NCI-H460 (cell line): ENCODE results near the gene SRSF3. TPM values are rescaled to one million over a fixed set of nuclear protein-coding genes. Genes with fewer than 3 reads are reported as not detected.
"Not testable (repeated sequence)": the region's sequence is repeated elsewhere in the genome, so short reads cannot be mapped to it uniquely, and the experiment has no call there.

ENCODE experiments used
- DNase-seq: peaks from one replicate; pipeline ENCODE4 v3.0.0-alpha.2; 2016; ENCODE audit warnings: low read depth; ENCODE audit errors: extremely low read depth
- total RNA-seq: library from RNA; depleted of rRNA; stranded (reverse); fragments of >200 nt; shearing (Covaris generic); gene quantifications from 2 replicates; pipeline ENCODE4 v1.2.3, GENCODE V29; 2014

Gene SRSF3
- total RNA-seq, 1 experiment from 2014 or later = 262 TPM

DNA sequence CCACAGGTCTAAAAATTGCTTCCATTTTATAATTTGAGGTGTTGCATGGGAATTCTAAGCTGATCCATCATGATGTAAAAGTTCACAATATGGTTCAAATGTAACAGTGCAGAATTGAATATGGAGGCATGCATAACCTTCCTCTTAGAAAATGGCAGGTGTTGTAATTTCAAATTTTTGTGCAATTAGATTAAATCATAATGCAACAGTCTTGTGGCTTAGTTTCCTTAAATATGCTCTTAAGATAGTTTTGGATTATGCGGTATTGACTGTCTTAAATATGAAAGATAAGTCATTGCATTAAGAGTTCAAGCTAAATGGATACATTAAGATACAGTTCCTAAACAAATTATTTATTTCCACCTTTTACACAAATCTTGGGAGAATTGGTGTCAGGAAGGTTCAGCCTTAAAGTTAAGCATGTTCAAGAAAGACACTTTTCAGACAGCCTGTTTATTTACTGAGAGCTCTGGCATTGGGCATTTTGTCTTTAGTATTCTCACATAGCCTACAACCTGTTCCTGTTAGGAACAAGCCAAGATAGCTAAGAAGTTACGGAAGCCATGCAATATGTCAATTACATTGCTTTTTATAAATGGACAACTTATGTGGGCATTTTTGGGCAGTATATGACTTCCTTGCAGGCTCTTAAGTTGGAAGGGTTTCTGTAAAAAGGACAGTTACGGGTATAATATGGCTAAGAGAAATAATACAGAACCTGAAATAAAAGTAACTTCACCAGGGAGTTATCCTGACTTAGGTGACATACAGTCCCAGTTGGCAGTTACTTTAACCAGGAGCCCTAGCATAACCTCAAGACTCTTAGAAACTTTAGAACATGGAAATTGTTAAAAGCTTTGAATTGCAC lies 9.3 kb downstream of the SRSF3 start:
- no peak for DNase-seq

DNA sequence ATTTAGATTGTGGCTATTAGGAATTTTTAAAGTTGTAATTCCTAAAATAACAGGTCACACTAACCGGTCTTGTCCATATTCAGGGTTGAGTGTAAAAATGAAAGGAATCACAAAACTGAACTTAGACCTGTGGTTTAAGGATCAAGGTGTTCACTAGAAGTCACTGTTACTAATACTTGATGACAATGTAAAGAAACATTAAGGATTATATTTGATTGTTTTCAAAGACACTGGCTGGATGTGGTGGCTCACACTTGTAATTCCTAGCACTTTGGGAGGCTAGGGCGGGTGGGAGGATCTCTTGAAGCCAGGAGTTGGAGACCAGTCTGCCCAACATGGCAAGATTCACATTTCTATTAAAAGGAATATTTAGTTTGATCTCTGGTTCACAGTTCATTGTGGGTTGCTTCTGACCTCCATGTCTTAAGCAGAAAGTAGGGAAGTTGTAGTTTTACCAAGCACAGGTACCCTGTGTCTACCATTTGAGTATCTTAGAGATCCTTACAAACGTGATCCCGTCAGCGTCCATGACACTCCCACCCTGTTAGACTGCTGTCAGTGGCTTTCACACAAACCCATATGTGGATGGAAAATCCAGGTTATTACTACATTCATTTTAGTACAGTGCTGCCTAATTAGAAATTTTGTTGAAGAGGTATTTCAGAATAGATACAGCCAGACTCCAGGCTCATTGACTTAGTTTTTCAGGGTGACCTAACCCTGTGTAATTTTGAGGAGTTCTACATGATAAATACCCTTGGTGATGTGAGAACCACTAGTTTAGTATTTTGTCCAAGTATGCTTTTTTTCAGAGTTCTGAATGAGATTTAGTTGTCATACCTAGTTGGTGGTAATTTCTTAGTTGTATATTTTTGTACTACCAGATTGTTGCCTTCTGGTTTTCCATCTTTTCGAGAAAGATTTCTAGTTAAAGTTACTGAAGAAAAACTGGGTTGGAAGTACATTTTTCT lies 10.2 kb downstream of the SRSF3 start:
- DNase-seq = no peak

GRCh38 chr6:36605143-36605542 lies 11.0 kb downstream of the SRSF3 start:
- no peak for DNase-seq

DNA sequence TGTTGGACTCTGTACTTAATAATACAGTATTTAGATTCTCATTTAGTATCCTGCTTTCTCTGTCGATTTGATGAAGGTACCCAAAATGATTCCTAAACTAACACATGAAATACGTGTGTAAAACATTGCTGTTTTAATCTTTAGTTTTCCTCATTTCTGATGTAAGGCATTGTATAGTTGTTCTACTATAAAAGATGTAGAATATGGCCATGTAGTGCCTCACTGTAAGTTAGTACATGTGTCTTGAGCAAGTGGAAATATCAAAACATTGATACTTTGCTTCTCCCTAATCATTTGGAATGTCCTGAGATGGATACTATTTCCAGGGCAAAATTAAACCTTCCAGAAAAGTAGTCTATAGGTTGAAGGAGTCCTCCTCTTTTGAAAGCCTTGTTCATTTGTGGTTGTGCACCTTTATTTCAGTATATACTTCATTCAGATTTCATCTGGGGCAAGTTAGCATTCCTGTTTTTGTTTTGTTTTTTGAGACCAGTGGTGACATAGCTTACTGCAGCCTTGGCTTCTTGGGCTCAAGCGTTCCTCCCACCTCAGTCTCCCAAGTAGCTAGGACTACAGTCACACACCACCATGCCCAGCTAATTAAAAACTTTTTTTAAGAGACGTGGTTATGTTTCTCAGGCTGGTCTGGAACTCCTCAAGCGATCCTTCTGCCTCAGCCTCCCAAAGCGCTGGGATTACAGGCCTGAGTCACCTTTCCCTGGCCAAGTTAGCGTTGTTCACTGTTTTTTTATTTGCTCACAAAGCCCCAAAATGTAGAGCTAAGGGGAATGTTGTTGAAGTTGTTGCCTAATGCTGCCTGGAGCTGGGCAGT lies 11.6 kb downstream of the SRSF3 start:
- DNase-seq = no peak

GRCh38 chr6:36607305-36607682 lies 13.1 kb downstream of the SRSF3 start:
- not testable (repeated sequence) for DNase-seq

DNA sequence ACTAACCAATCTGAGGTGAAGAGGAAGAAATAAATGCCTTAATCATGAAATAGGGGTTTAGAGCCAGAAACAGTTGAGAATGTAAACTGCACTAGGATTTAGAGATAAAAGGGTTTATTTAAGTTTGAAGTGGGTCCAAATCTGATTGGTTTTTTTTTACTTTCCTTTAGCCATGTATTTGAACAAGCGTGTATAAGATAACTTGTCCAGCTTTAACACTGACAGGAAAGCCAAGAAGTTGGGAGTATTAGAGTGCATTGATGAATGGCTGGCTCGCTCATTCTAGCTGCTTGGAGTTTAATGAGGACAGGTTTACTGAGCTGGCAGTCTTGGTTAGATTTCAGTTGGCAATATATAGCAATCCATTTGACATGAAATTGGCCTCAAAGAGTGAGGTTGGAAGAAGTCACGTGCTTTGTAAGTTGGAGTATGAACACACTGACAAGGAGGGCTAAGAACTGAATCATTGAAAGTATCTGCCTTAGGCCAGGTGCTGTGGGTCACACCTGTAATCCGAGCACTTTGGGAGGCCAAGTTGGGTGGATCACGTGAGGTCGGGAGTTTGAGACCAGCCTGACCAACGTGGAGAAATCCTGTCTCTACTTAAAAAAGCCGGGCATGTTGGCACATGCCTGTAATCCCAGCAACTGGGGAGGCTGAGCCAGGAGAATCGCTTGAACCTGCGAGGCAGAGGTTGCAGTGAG lies 13.7 kb downstream of the SRSF3 start:
- no peak for DNase-seq

- no peak for DNase-seq
Measured at GRCh38 chr6:36608788-36609563, 14.8 kb downstream of the SRSF3 start.

DNA sequence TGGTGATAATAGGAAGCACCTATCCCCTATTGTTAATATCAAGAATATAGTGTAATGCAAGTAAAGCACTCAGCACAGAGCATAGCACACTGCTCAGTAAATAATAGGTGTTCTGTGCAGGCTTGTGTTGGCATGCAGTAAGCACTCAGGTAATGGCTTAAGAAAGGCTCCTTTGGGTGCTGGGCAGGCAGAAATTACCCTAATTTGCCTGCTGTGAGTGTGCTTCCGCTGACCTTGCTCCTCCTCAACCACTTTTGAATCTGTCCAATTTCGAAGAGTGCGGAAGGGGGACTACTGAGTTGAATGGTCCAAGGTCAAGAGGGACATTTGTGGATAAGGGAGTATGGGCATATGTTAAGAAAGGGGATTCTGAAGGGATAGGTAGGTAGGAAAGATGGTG lies 15.4 kb downstream of the SRSF3 start:
- no peak for DNase-seq

GRCh38 chr6:36610041-36610955 lies 16.1 kb downstream of the SRSF3 start:
- no peak for DNase-seq

- DNase-seq = no peak
Measured at GRCh38 chr6:36610956-36611336, 16.8 kb downstream of the SRSF3 start.

DNA sequence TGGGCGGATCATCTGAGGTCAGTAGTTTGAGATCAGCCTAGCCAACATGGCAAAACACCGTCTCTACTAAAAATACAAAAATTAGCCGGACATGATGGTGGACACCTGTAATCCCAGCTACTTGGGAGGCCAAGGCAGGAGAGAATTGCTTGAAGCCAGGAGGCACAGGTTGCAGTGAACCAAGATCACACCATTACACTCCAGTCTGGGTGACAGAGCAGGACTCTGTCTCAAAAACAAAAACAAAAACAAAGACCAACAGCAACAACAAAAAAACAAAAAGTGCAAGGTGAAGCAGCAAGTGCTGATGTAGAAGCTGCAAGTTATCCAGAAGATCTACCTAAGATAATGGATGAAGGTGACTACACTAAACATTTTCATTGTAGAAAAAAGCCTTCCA lies 17.5 kb downstream of the SRSF3 start:
- DNase-seq = not testable (repeated sequence)

- no peak for DNase-seq
Measured at GRCh38 chr6:36612101-36612625, 18.0 kb downstream of the SRSF3 start.

DNA sequence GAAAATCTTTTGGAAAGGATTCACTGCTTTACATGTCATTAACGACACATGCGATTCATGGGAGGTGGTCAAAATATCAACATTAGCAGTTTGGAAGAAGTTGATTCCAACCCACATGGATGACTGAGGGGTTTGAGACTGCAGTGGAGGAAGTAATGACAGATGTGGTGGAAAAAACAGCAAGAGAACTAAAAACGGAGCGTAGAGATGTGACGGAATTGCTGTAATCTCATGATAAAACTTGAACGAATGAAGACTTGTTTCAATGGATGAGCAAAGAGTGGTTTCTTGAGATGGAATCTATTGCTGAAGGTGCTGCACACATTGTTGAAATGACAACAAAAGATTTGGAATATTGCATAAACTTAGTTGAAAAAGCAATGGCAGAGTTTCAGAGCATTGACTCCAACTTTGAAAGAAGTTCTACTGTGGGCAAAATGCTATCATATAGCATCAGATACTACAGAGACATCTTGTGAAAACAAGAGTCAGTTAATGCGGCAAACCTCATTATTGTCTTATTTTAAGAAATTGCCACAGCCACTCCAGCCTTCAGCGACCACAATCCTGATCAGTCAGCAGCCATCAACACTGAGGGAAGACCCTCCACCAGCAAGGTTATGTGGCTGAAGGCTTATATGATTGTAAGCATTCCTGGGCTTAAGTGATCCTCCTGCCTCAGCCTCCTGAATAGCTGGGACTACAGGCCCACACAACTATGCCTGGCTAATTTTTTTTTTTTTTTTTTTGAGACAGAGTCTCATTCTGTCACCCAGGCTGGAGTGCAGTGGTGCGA lies 19.2 kb downstream of the SRSF3 start:
- DNase-seq = no peak

GRCh38 chr6:36615018-36615761 lies 21.0 kb downstream of the SRSF3 start:
- DNase-seq = peak; percentile 57

DNA sequence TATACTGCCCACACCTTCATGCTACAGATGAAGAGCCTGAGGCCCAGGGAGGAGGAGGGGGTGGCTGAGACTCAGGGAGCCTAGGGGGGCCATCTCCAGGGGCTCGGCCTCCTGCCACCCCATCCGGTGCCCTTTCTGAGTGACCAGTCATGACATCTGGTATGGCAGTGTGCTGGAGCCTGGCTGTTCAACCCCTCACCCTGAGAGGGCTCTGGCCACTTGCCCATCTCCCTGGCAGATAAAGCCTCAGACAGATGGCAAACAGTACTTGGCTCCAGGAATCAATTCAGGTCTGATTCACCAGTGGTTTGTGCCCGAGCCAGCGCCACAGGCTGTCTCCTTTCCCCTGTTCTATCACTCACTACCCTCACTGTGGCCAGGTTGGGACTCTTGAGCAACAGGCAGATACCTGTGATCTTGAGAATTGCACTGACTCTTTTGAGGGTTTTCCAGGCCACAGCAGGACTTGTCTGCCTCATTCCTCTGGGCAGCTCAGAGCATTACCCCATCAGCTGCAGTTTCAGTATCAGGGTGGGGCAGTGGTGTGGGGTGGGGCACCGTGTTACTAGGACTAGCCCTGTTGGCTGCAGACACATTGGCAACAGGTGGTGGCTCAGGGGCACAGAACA lies 22.8 kb downstream of the SRSF3 start:
- DNase-seq = no peak
